CD4-positive, alpha-beta T cell treated with Interleukin-4 for 4 hours (primary cell): Measurements from ENCODE around the gene MYEOV.

ENCODE experiments used
- DNase-seq: peaks from one replicate; pipeline ENCODE4 v3.0.0-alpha.2; 2020

MYEOV gene

GRCh38 chr11:69293819-69294505 is at the start of gene MYEOV:
TSS of gene MYEOV (plus strand) at chr11:69294155. CDS start at chr11:69295355, 1,200 bp downstream.
- DNase-seq, result no peak

GRCh38 chr11:69244266-69244665 is 49.7 kb upstream of the MYEOV start:
- no peak for DNase-seq

GRCh38 chr11:69245041-69245440 is 48.9 kb upstream of the MYEOV start:
- no peak for DNase-seq

GRCh38 chr11:69245491-69246345 is 48.2 kb upstream of the MYEOV start:
- DNase-seq, result no peak

GRCh38 chr11:69249311-69250185 is 44.4 kb upstream of the MYEOV start:
- no peak for DNase-seq

GRCh38 chr11:69250186-69251056 is 43.5 kb upstream of the MYEOV start:
- DNase-seq, result no peak

- no peak for DNase-seq
These were observed 42.9 kb upstream of the MYEOV start for GRCh38 chr11:69251057-69251393.

- no peak for DNase-seq
These were observed 42.1 kb upstream of the MYEOV start for GRCh38 chr11:69251639-69252489.

GRCh38 chr11:69252490-69252837 is 41.5 kb upstream of the MYEOV start:
- no peak for DNase-seq

GRCh38 chr11:69253028-69253427 is 40.9 kb upstream of the MYEOV start:
- no peak for DNase-seq

GRCh38 chr11:69257134-69257533 is 36.8 kb upstream of the MYEOV start:
- DNase-seq, result no peak

GRCh38 chr11:69257838-69258658 is 35.9 kb upstream of the MYEOV start:
- no peak for DNase-seq

- no peak for DNase-seq
These were observed 34.9 kb upstream of the MYEOV start for GRCh38 chr11:69259096-69259495.

GRCh38 chr11:69260622-69261021 is 33.3 kb upstream of the MYEOV start:
- no peak for DNase-seq

- no peak for DNase-seq
These were observed 32.8 kb upstream of the MYEOV start for GRCh38 chr11:69261116-69261515.

GRCh38 chr11:69262918-69263735 is 30.8 kb upstream of the MYEOV start:
- DNase-seq, result no peak

GRCh38 chr11:69263736-69264052 is 30.3 kb upstream of the MYEOV start:
- DNase-seq, result no peak

- no peak for DNase-seq
These were observed 29.5 kb upstream of the MYEOV start for GRCh38 chr11:69264486-69264885.

GRCh38 chr11:69265210-69265609 is 28.7 kb upstream of the MYEOV start:
- no peak for DNase-seq
